ENCODE data around the gene LY86. TPM values are rescaled to one million over a fixed set of nuclear protein-coding genes. Genes with fewer than 3 reads are reported as not detected.

Gene LY86
- total RNA-seq, 1 experiment from 2014 or later = not detected

DNA sequence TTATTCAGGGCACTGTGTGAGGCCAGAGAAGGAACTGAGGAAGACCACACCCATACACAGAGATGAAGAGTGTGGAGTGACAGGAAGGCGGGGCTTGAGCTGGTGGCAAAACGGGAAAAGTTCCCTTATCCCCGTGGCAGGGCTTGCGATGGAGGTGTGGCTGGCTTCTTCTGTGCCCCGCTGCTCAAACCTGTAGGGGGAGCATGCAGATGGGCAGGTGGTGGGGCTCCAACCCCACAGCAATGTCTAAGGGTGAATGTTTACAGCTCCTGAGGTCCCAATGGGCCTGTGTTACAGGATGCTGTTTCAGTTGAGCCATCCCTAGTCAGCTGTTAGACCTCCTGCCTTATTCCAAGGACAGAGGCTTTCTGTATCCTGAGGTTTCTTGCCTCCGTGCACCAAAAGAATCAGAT, 105.9 kb downstream of the LY86 start:
- no peaks in the 10 kb centered on the region for H3K27me3 ChIP-seq (ENCODE audit: insufficient read depth, low read length)
- Mint-ChIP-seq H3K9me3 (peaks cover 7 to 8% of the 10 kb centered on the region in 2 experiments; a peak in 3 of 5 replicates), H3K4me3 (0 out of 5 replicates have a peak overlapping the region, but pooled peaks of 1 of the 2 experiments have one; percentile 20), H3K4me1 (peaks cover 41 to 42% of the 10 kb centered on the region in 2 experiments), H3K27me3 (ENCODE audit: low read depth) (peaks cover 17% of the 10 kb centered on the region), H3K36me3 (ENCODE audit: insufficient read depth in 1 of 3, low read depth in 3 of 3) (peaks cover 0 to 14% (median 4%) of the 10 kb centered on the region in 3 experiments; a peak in 4 of 7 replicates), H3K27ac (peak overlapping the region in 1 of 3 experiments; percentile 66; a peak in 3 of 7 replicates)
- no peak overlapping the region for H2AFZ ChIP-seq (ENCODE audit: low read length)
- no peak overlapping the region for H3K4ac ChIP-seq (ENCODE audit: low read depth, low read length)
- H4K20me1 ChIP-seq (ENCODE audit: control insufficient read depth, insufficient read depth, insufficient read length) = no peaks in the 10 kb centered on the region
- no peak overlapping the region for H4K8ac ChIP-seq (replicated peaks; ENCODE audit: insufficient read length, low read depth, low read length)
- peak; percentile 75 for DNase-seq
- no peak overlapping the region for H4K5ac ChIP-seq (ENCODE audit: insufficient read length, low read depth, low read length)
- no CpG with 5 or more reads among the region's 6 CpGs for WGBS (ENCODE audit: extremely low coverage, insufficient read length, low lambda C conversion rate)
- no peak overlapping the region for H3K56ac ChIP-seq (ENCODE audit: insufficient read length, low read depth, low read length)
- no peak overlapping the region for H3K27ac ChIP-seq (ENCODE audit: insufficient read length, low read depth, low read length)
- H2BK12ac ChIP-seq (ENCODE audit: insufficient read length, low read depth, low read length) = no peak overlapping the region
- H3K14ac ChIP-seq (ENCODE audit: insufficient read depth, low read length) = no peak overlapping the region
- H3K23ac ChIP-seq (ENCODE audit: insufficient read length, low read depth, low read length) = no peak overlapping the region
- H3K79me1 ChIP-seq (ENCODE audit: insufficient read depth, low read depth, low read length, poor library complexity, severe bottlenecking) = no peaks in the 10 kb centered on the region
- no peak overlapping the region for H3K9ac ChIP-seq (ENCODE audit: extremely low read depth, insufficient read length, low read length)
- H3T11ph ChIP-seq (ENCODE audit: low read length) = no peak overlapping the region
- peaks cover 11% of the 10 kb centered on the region; the same call in 1 of the 2 replicates for H3K4me1 ChIP-seq (ENCODE audit: insufficient read depth, low read length)
- no peak overlapping the region for H4K91ac ChIP-seq (ENCODE audit: insufficient read length, low read depth, low read length)
- H2AK5ac ChIP-seq (ENCODE audit: insufficient read length, low read length) = no peak overlapping the region
- no peaks in the 10 kb centered on the region for H3K9me3 ChIP-seq (ENCODE audit: control insufficient read depth, low read depth, low read length)
- no peak overlapping the region for H2BK15ac ChIP-seq (ENCODE audit: low read depth, low read length)
- no peaks in the 10 kb centered on the region for H3K79me2 ChIP-seq (ENCODE audit: insufficient read depth, low read length)
- H3K4me2 ChIP-seq (ENCODE audit: insufficient read depth, insufficient read length, low read length) = peak overlapping the region; percentile 20
- TF ChIP-seq, protein P1, sequence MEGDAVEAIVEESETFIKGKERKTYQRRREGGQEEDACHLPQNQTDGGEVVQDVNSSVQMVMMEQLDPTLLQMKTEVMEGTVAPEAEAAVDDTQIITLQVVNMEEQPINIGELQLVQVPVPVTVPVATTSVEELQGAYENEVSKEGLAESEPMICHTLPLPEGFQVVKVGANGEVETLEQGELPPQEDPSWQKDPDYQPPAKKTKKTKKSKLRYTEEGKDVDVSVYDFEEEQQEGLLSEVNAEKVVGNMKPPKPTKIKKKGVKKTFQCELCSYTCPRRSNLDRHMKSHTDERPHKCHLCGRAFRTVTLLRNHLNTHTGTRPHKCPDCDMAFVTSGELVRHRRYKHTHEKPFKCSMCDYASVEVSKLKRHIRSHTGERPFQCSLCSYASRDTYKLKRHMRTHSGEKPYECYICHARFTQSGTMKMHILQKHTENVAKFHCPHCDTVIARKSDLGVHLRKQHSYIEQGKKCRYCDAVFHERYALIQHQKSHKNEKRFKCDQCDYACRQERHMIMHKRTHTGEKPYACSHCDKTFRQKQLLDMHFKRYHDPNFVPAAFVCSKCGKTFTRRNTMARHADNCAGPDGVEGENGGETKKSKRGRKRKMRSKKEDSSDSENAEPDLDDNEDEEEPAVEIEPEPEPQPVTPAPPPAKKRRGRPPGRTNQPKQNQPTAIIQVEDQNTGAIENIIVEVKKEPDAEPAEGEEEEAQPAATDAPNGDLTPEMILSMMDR (conservative IDR thresholded peaks at IDR 0.05) = peak; percentile 61
- H2BK5ac ChIP-seq (ENCODE audit: insufficient read length, low read length) = no peak overlapping the region
- no peak overlapping the region for H2BK20ac ChIP-seq (ENCODE audit: low read depth, low read length, poor library complexity, severe bottlenecking)
- H3K23me2 ChIP-seq (ENCODE audit: insufficient read length, low read depth, low read length, poor library complexity, severe bottlenecking) = no peaks in the 10 kb centered on the region
- H3K18ac ChIP-seq (ENCODE audit: insufficient read length, low read depth, low read length) = no peak overlapping the region
- H2BK120ac ChIP-seq (ENCODE audit: low read depth, low read length, poor library complexity, severe bottlenecking) = no peak overlapping the region

Data from H9 (cell line).